H1 (cell line): ENCODE results near the gene HIP1. TPM values are rescaled to one million over a fixed set of nuclear protein-coding genes. Genes with fewer than 3 reads are reported as not detected.

Experiments
- CTCF ChIA-PET: fragments of 300-600 bp; sonication (Branson Sonifier 250); formaldehyde crosslinking; loops from one replicate; lab custom pipeline; 2021; ENCODE audit not compliant: partially characterized antibody; lab: Charles Lee
- POLR2A ChIA-PET: fragments of 300-600 bp; sonication (Branson Sonifier 250); formaldehyde crosslinking; loops from one replicate; lab custom pipeline; 2021; ENCODE audit warnings: inconsistent platforms; ENCODE audit not compliant: partially characterized antibody; lab: Charles Lee
- DNase-seq, 2 experiments: peaks; one replicate each; pipeline versions ENCODE4 v3.0.0 to v3.0.0-alpha.2; 2010 to 2022; ENCODE audit warnings: low spot score in 2 of 2, low read depth in 1 of 2, mixed read lengths in 1 of 2
- FAIRE-seq: peaks from 2 replicates; lab custom pipeline; 2011; peaks lifted over from hg19 to GRCh38; lab: Jason Lieb, UNC
- H2AFZ ChIP-seq: 2 replicates; pipeline ENCODE4 v1.8.1; 2012; ENCODE audit warnings: low read length, inconsistent platforms
- H2AK5ac ChIP-seq: 2 replicates; pipeline ENCODE4 v1.6.1; 2013; ENCODE audit warnings: low read depth, low read length
- H2BK120ac ChIP-seq: replicated peaks from 2 replicates; pipeline ENCODE3; 2013; ENCODE audit warnings: low read depth, low read length, inconsistent platforms
- H2BK12ac ChIP-seq: 2 replicates; pipeline ENCODE4 v1.6.1; 2013; ENCODE audit warnings: low read depth, low read length
- H2BK15ac ChIP-seq: 2 replicates; pipeline ENCODE4 v1.6.1; 2013; ENCODE audit warnings: low read length
- H2BK20ac ChIP-seq: 2 replicates; pipeline ENCODE4 v1.6.1; 2013; ENCODE audit warnings: low read length
- H2BK5ac ChIP-seq: 2 replicates; pipeline ENCODE4 v1.6.1; 2013; ENCODE audit warnings: low read depth, low read length
- H3K14ac ChIP-seq: 2 replicates; pipeline ENCODE4 v1.6.1; 2013; ENCODE audit warnings: inconsistent platforms; ENCODE audit not compliant: insufficient read length
- H3K18ac ChIP-seq: 2 replicates; pipeline ENCODE4 v1.6.1; 2013; ENCODE audit warnings: low read length; ENCODE audit errors: extremely low read depth
- H3K23ac ChIP-seq: 2 replicates; pipeline ENCODE4 v1.6.1; 2013; ENCODE audit warnings: inconsistent platforms; ENCODE audit not compliant: insufficient read length
- H3K23me2 ChIP-seq: 2 replicates; pipeline ENCODE4 v1.6.1; 2013; ENCODE audit warnings: low read depth, low read length
- H3K27ac ChIP-seq: 2 replicates; pipeline ENCODE4 v1.6.1; 2011; ENCODE audit warnings: low read depth, low read length, inconsistent platforms
- H3K27me3 ChIP-seq, 4 experiments: replicated peaks in 1 of 4; 1 replicate in 1 of 4; 2 replicates in 3 of 4; pipeline versions ENCODE4 v1.6.1 to v1.8.1; 2011 to 2013; ENCODE audit warnings: low read length in 3 of 4, mild to moderate bottlenecking in 3 of 4, inconsistent platforms in 2 of 4, mixed read lengths in 2 of 4, moderate library complexity in 1 of 4; ENCODE audit not compliant: control insufficient read depth in 3 of 4, insufficient read depth in 3 of 4; ENCODE audit errors: extremely low read depth in 1 of 4
- H3K36me3 ChIP-seq, 4 experiments: 2 replicates each; pipeline versions ENCODE4 v1.6.1 to v1.8.1; 2011 to 2013; ENCODE audit warnings: mild to moderate bottlenecking in 4 of 4, low read length in 3 of 4, moderate library complexity in 2 of 4, control low read depth in 1 of 4, inconsistent platforms in 1 of 4; ENCODE audit not compliant: insufficient read depth in 4 of 4, control insufficient read depth in 2 of 4
- H3K4ac ChIP-seq: replicated peaks from 2 replicates; pipeline ENCODE3; 2013; ENCODE audit warnings: low read length, low read depth, mixed read lengths, inconsistent platforms; ENCODE audit not compliant: insufficient read length
- H3K4me1 ChIP-seq, 4 experiments: replicated peaks in 1 of 4; 1 replicate in 1 of 4; 2 replicates in 3 of 4; pipeline versions ENCODE4 v1.6.1 to v1.8.1; 2011 to 2013; ENCODE audit warnings: low read length in 3 of 4, inconsistent platforms in 2 of 4, mixed read lengths in 1 of 4; ENCODE audit not compliant: insufficient read depth in 4 of 4, control insufficient read depth in 3 of 4
- H3K4me2 ChIP-seq, 2 experiments: 2 replicates each; pipeline versions ENCODE4 v1.6.1 to v1.8.1; 2011 to 2013; ENCODE audit warnings: low read depth in 2 of 2, low read length in 2 of 2, control low read depth in 1 of 2, inconsistent platforms in 1 of 2, mild to moderate bottlenecking in 1 of 2; ENCODE audit not compliant: insufficient read depth in 1 of 2
- H3K4me3 ChIP-seq, 4 experiments: fragments of 200-600, 300-600 bp in 1 of 4; sonication (generic), shearing (Covaris generic), sonication (Bioruptor Twin) in 1 of 4; 2 replicates each; pipeline versions ENCODE4 v1.5.1 to v1.8.1; 2011 to 2016; ENCODE audit warnings: low read length in 4 of 4, low read depth in 3 of 4, control low read depth in 2 of 4, inconsistent platforms in 2 of 4, mild to moderate bottlenecking in 2 of 4, mixed read lengths in 1 of 4, moderate library complexity in 1 of 4; ENCODE audit not compliant: insufficient read depth in 2 of 4; ENCODE audit errors: extremely low read depth in 1 of 4
- H3K56ac ChIP-seq: replicated peaks from 2 replicates; pipeline ENCODE3; 2013; ENCODE audit warnings: low read depth, mild to moderate bottlenecking, mixed read lengths, low read length, inconsistent platforms; ENCODE audit not compliant: insufficient read length
- H3K79me1 ChIP-seq: 2 replicates; pipeline ENCODE4 v1.6.1; 2013; ENCODE audit warnings: low read depth, low read length, control low read depth
- H3K79me2 ChIP-seq, 2 experiments: 2 replicates each; pipeline versions ENCODE4 v1.6.1 to v1.8.1; 2012 to 2013; ENCODE audit warnings: low read length in 2 of 2, mild to moderate bottlenecking in 2 of 2, inconsistent platforms in 1 of 2; ENCODE audit not compliant: insufficient read depth in 2 of 2, control insufficient read depth in 1 of 2
- H3K9ac ChIP-seq, 4 experiments: replicated peaks in 1 of 4; 1 replicate in 1 of 4; 2 replicates in 3 of 4; pipeline versions ENCODE4 v1.6.1 to v1.8.1; 2011 to 2013; ENCODE audit warnings: low read depth in 3 of 4, low read length in 3 of 4, control low read depth in 2 of 4, mild to moderate bottlenecking in 2 of 4, moderate library complexity in 2 of 4, inconsistent platforms in 1 of 4; ENCODE audit errors: extremely low read depth in 1 of 4
- H3K9me3 ChIP-seq, 2 experiments: 2 replicates each; pipeline versions ENCODE4 v1.6.1 to v1.8.1; 2012 to 2013; ENCODE audit warnings: mild to moderate bottlenecking in 2 of 2, moderate library complexity in 2 of 2, control low read depth in 1 of 2, inconsistent platforms in 1 of 2, low read depth in 1 of 2, low read length in 1 of 2, mixed read lengths in 1 of 2; ENCODE audit not compliant: insufficient read depth in 2 of 2
- H4K20me1 ChIP-seq, 2 experiments: replicated peaks in 1 of 2; 2 replicates each; pipeline versions ENCODE3 to v1.8.1; 2011 to 2013; ENCODE audit warnings: inconsistent platforms in 2 of 2, low read length in 2 of 2, mild to moderate bottlenecking in 1 of 2; ENCODE audit not compliant: insufficient read depth in 2 of 2, control insufficient read depth in 1 of 2
- H4K5ac ChIP-seq: 2 replicates; pipeline ENCODE4 v1.6.1; 2013; ENCODE audit warnings: low read length, low read depth, mixed read lengths, inconsistent platforms; ENCODE audit not compliant: insufficient read length
- H4K8ac ChIP-seq: 2 replicates; pipeline ENCODE4 v1.8.0; 2013; ENCODE audit warnings: mild to moderate bottlenecking, moderate library complexity, low read length, inconsistent platforms; ENCODE audit not compliant: insufficient read depth; ENCODE audit errors: extremely low read depth
- H4K91ac ChIP-seq: replicated peaks from 2 replicates; pipeline ENCODE3; 2013; ENCODE audit warnings: low read length, mixed read lengths, inconsistent platforms; ENCODE audit not compliant: insufficient read length
- CBX5 ChIP-seq: fragments of 300-800, 300-1000 bp; sonication (generic); IDR thresholded peaks from 2 replicates; pipeline ENCODE4 v1.7.1; 2016; ENCODE audit warnings: antibody characterized with exemption, low read length, low read depth
- CEBPB ChIP-seq: IDR thresholded peaks from 2 replicates; pipeline ENCODE4 v1.6.1; 2012; ENCODE audit warnings: low read depth, low read length
- EGR1 ChIP-seq: IDR thresholded peaks from 2 replicates; pipeline ENCODE4 v1.6.1; 2011; ENCODE audit warnings: low read depth, low read length, borderline replicate concordance
- GTF2F1 ChIP-seq: IDR thresholded peaks from 2 replicates; pipeline ENCODE4 v1.6.1; 2012; ENCODE audit warnings: low read depth, low read length, improper control_type of control experiment, borderline replicate concordance
- KDM5A ChIP-seq: fragments of 200-600 bp; IDR thresholded peaks from 2 replicates; pipeline ENCODE4 v1.7.1; 2012; ENCODE audit warnings: mild to moderate bottlenecking, low read length, inconsistent platforms, mixed read lengths
- NRF1 ChIP-seq: IDR thresholded peaks from 2 replicates; pipeline ENCODE4 v1.6.1; 2011; ENCODE audit warnings: mild to moderate bottlenecking, low read depth, low read length, improper control_type of control experiment
- RAD21 ChIP-seq, 2 experiments: IDR thresholded peaks in 1 of 2; conservative IDR thresholded peaks in 1 of 2; 2 replicates each; pipeline ENCODE4 v1.6.1; 2011; ENCODE audit warnings: low read depth in 2 of 2, low read length in 2 of 2, improper control_type of control experiment in 1 of 2, inconsistent platforms in 1 of 2, mild to moderate bottlenecking in 1 of 2, moderate library complexity in 1 of 2
- SP1 ChIP-seq: IDR thresholded peaks from 2 replicates; pipeline ENCODE4 v1.6.1; 2011; ENCODE audit warnings: low read depth, low read length
- SP4 ChIP-seq: IDR thresholded peaks from 2 replicates; pipeline ENCODE4 v1.6.1; 2012; ENCODE audit warnings: low read length, inconsistent platforms
- YY1 ChIP-seq: IDR thresholded peaks from 2 replicates; pipeline ENCODE4 v1.6.1; 2011; ENCODE audit warnings: low read depth, mild to moderate bottlenecking, low read length
- WGBS, 2 experiments: shearing (Covaris generic) in 1 of 2; methylation state at CpG; one replicate each; pipeline versions ENCODE4 v1.1.6 to v1.1.7; 2013 to 2015; ENCODE audit warnings: low lambda C conversion rate in 2 of 2, mixed read lengths in 2 of 2, inconsistent platforms in 1 of 2, low coverage in 1 of 2, missing lambda C conversion rate in 1 of 2; ENCODE audit not compliant: insufficient replicate concordance in 2 of 2, insufficient coverage in 1 of 2, insufficient read length in 1 of 2; ENCODE audit errors: extremely low coverage in 1 of 2, missing lambda C conversion rate in 1 of 2; 5-methylcytosine and 5-hydroxymethylcytosine counted together
- polyA plus RNA-seq, 7 experiments: library from polyadenylated mRNA; depleted of rRNA in 3 of 7; stranded (reverse) in 5 of 7; unstranded in 2 of 7; fragments of >200 nt in 5 of 7; fragments of 200-250 nt in 2 of 7; gene quantifications; 1 replicate in 5 of 7; 2 replicates in 1 of 7; 4 replicates in 1 of 7; pipeline versions ENCODE4 v1.2.1 to v1.2.3, GENCODE V29; 2011 to 2013; ENCODE audit warnings: missing spikeins in 2 of 7, mixed read lengths in 2 of 7
- total RNA-seq: library from RNA; stranded (reverse); fragmentation: NEBNext Ultra II Directional; extraction: Animal tissue kit (Norgen Biotek cat#: 25700); gene quantifications from 2 replicates; pipeline ENCODE4 v1.2.1, GENCODE V29; 2021
- TF ChIP-seq, protein P1 (sequence below): IDR thresholded peaks from 2 replicates; pipeline ENCODE4 v1.6.1; 2012; ENCODE audit warnings: low read length, inconsistent platforms

Gene HIP1
- total and polyA plus RNA-seq, 2 of the 8 experiments (the other 6 are each of a cell fraction or from before 2014, with no cell fraction given): 51.8 to 108 TPM

- H3K79me2 ChIP-seq: no peaks in the 10 kb centered on the region
- H2BK20ac ChIP-seq: no peak overlapping the region
- no peak overlapping the region for H3K9ac ChIP-seq
- H4K8ac ChIP-seq: no peak overlapping the region; the same call in 1 of the 2 replicates
- no peak for FAIRE-seq
- H2BK120ac ChIP-seq: no peak overlapping the region
- H3K27me3 ChIP-seq: no peaks in the 10 kb centered on the region
- no peaks in the 10 kb centered on the region for H3K79me1 ChIP-seq
- peaks cover 14 to 68% (median 44%) of the 10 kb centered on the region in 4 experiments for H3K36me3 ChIP-seq
- H2BK5ac ChIP-seq: no peak overlapping the region
- TF ChIP-seq, protein P1, sequence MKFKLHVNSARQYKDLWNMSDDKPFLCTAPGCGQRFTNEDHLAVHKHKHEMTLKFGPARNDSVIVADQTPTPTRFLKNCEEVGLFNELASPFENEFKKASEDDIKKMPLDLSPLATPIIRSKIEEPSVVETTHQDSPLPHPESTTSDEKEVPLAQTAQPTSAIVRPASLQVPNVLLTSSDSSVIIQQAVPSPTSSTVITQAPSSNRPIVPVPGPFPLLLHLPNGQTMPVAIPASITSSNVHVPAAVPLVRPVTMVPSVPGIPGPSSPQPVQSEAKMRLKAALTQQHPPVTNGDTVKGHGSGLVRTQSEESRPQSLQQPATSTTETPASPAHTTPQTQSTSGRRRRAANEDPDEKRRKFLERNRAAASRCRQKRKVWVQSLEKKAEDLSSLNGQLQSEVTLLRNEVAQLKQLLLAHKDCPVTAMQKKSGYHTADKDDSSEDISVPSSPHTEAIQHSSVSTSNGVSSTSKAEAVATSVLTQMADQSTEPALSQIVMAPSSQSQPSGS: no peak
- TF ChIP-seq YY1 (no peak), KDM5A (no peak), EGR1 (no peak), RAD21 (IDR thresholded peaks at IDR 0.05 in 1 of 2, conservative IDR thresholded peaks at IDR 0.05 in 1 of 2; ENCODE audit: low read depth in 2 of 2, low read length in 2 of 2) (no peak), CBX5 (no peak), SP4 (no peak), CEBPB (no peak), SP1 (no peak), GTF2F1 (no peak), NRF1 (no peak)
- TF ChIP-seq, all 59 proteins: peak for 0
- no peak overlapping the region for H3K14ac ChIP-seq
- H3K9me3 ChIP-seq: no peaks in the 10 kb centered on the region
- ChIA-PET CTCF (interaction anchor here (1.0 to 2.3 kb wide), 4 partner anchors 11 to 186 kb away, joined by 3 to 7 read pairs (median 3); no protein-coding TSS in a partner anchor), POLR2A (interaction anchor here (1.2 kb wide), 1 partner anchor 10 kb away, joined by 3 read pairs; no protein-coding TSS in a partner anchor)
- H2BK12ac ChIP-seq: no peak overlapping the region
- no peak overlapping the region for H2BK15ac ChIP-seq
- no peak overlapping the region for H3K56ac ChIP-seq
- no peak overlapping the region for H3K4me2 ChIP-seq
- H4K5ac ChIP-seq: no peak overlapping the region
- no peak overlapping the region for H3K18ac ChIP-seq
- H4K20me1 ChIP-seq: peaks cover 0 to 1% of the 10 kb centered on the region in 2 experiments
- H2AFZ ChIP-seq: no peak overlapping the region
- WGBS, 2 experiments: 97% methylated on average over 13 of the region's 13 CpGs; no CpG with 5 or more reads in 1 of the 2 experiments
- H3K4me3 ChIP-seq: no peak overlapping the region
- no peak overlapping the region for H3K27ac ChIP-seq
- H3K23me2 ChIP-seq: no peaks in the 10 kb centered on the region
- no peak overlapping the region for H2AK5ac ChIP-seq
- no peak overlapping the region for H4K91ac ChIP-seq
- no peaks in the 10 kb centered on the region for H3K4me1 ChIP-seq
- DNase-seq: no peak
- no peak overlapping the region for H3K4ac ChIP-seq
- H3K23ac ChIP-seq: no peak overlapping the region
Measured at GRCh38 chr7:75575488-75576121, 163.1 kb downstream of the HIP1 start.
